CD14-positive monocyte (primary cell): ENCODE measurements around the gene PLD3. TPM values are rescaled to one million over a fixed set of nuclear protein-coding genes. Genes with fewer than 3 reads are reported as not detected.

Experiments
- DNase-seq, 3 donors: peaks; one replicate each; pipeline ENCODE4 v3.0.0-alpha.2; 2011 to 2022
- H2AFZ ChIP-seq: 2 replicates; pipeline ENCODE4 v1.6.0; 2012; ENCODE audit warnings: mild to moderate bottlenecking, low read depth, low read length, inconsistent platforms; ENCODE audit not compliant: insufficient read depth, poor library complexity, severe bottlenecking
- H3K27ac ChIP-seq, 2 donors: 1 replicate in 1 of 2; 2 replicates in 1 of 2; pipeline ENCODE4 v1.5.1; 2012 to 2013; ENCODE audit warnings: low read length in 2 of 2, control low read depth in 1 of 2, inconsistent platforms in 1 of 2, low read depth in 1 of 2, mild to moderate bottlenecking in 1 of 2
- H3K27me3 ChIP-seq, 2 donors: one replicate each; pipeline versions ENCODE4 v1.6.0 to v1.6.1; 2011 to 2013; ENCODE audit warnings: low read length in 2 of 2; ENCODE audit not compliant: control insufficient read depth in 2 of 2, insufficient read depth in 2 of 2
- H3K36me3 ChIP-seq, 2 donors: replicated peaks in 1 of 2; 1 replicate in 1 of 2; 2 replicates in 1 of 2; pipeline versions ENCODE4 v1.5.1 to v1.6.1; 2012 to 2013; ENCODE audit warnings: low read length in 2 of 2, control low read depth in 1 of 2, inconsistent platforms in 1 of 2, mild to moderate bottlenecking in 1 of 2; ENCODE audit not compliant: insufficient read depth in 2 of 2, control insufficient read depth in 1 of 2
- H3K4me1 ChIP-seq, 2 donors: 1 replicate in 1 of 2; 2 replicates in 1 of 2; pipeline versions ENCODE4 v1.5.1 to v1.6.1; 2012 to 2013; ENCODE audit warnings: low read length in 2 of 2, control low read depth in 1 of 2, inconsistent platforms in 1 of 2, mild to moderate bottlenecking in 1 of 2, moderate library complexity in 1 of 2; ENCODE audit not compliant: insufficient read depth in 2 of 2, control insufficient read depth in 1 of 2
- H3K4me2 ChIP-seq: replicated peaks from 2 replicates; pipeline ENCODE3; 2012; ENCODE audit warnings: low read length, moderate library complexity, mild to moderate bottlenecking; ENCODE audit not compliant: poor library complexity, severe bottlenecking; ENCODE audit errors: extremely low read depth
- H3K4me3 ChIP-seq, 3 experiments: fragments of 200-600 bp in 1 of 3; sonication (generic) in 1 of 3; replicated peaks in 1 of 3; 1 replicate in 2 of 3; 2 replicates in 1 of 3; pipeline ENCODE4 v1.5.1; 2011 to 2013; ENCODE audit warnings: low read length in 3 of 3, mild to moderate bottlenecking in 3 of 3, control low read depth in 2 of 3, low read depth in 2 of 3, inconsistent platforms in 1 of 3, moderate library complexity in 1 of 3
- H3K79me2 ChIP-seq: 2 replicates; pipeline ENCODE4 v1.6.0; 2012; ENCODE audit warnings: mild to moderate bottlenecking, control low read depth, inconsistent platforms, low read length, moderate library complexity; ENCODE audit not compliant: insufficient read depth
- H3K9ac ChIP-seq: 2 replicates; pipeline ENCODE4 v1.6.0; 2017; ENCODE audit warnings: low read length, mild to moderate bottlenecking; ENCODE audit not compliant: insufficient read depth, poor library complexity, severe bottlenecking
- H3K9me3 ChIP-seq, 2 donors: replicated peaks in 1 of 2; 1 replicate in 1 of 2; 2 replicates in 1 of 2; pipeline versions ENCODE4 v1.5.1 to v1.6.1; 2012 to 2013; ENCODE audit warnings: low read length in 2 of 2, control low read depth in 1 of 2; ENCODE audit not compliant: control insufficient read depth in 1 of 2, insufficient read depth in 1 of 2
- H4K20me1 ChIP-seq: 2 replicates; pipeline ENCODE4 v1.6.0; 2012; ENCODE audit warnings: mild to moderate bottlenecking, low read length, control low read depth, moderate library complexity; ENCODE audit not compliant: insufficient read depth
- H3K27ac Mint-ChIP-seq, 7 donors: one replicate each; pipeline ENCODE4 v1.8.0; 2020; ENCODE audit warnings: mild to moderate bottlenecking in 7 of 7, mixed read lengths in 7 of 7, moderate library complexity in 6 of 7, inconsistent platforms in 2 of 7
- H3K27me3 Mint-ChIP-seq, 3 donors: one replicate each; pipeline ENCODE4 v1.8.0; 2021 to 2022; ENCODE audit warnings: low read depth in 3 of 3, mild to moderate bottlenecking in 3 of 3, mixed read lengths in 3 of 3, moderate library complexity in 3 of 3, inconsistent platforms in 1 of 3
- H3K36me3 Mint-ChIP-seq, 2 donors: one replicate each; pipeline ENCODE4 v1.8.0; 2020; ENCODE audit warnings: mixed read lengths in 2 of 2, inconsistent platforms in 1 of 2, mild to moderate bottlenecking in 1 of 2
- H3K4me1 Mint-ChIP-seq: one replicate; pipeline ENCODE4 v1.8.0; 2020; ENCODE audit warnings: mild to moderate bottlenecking, mixed read lengths
- H3K4me3 Mint-ChIP-seq, 2 donors: one replicate each; pipeline ENCODE4 v1.8.0; 2020; ENCODE audit warnings: mild to moderate bottlenecking in 2 of 2, mixed read lengths in 2 of 2, moderate library complexity in 1 of 2
- H3K9me3 Mint-ChIP-seq, 7 donors: one replicate each; pipeline ENCODE4 v1.8.0; 2020 to 2022; ENCODE audit warnings: mixed read lengths in 7 of 7, mild to moderate bottlenecking in 6 of 7, moderate library complexity in 6 of 7, inconsistent platforms in 2 of 7
- WGBS: methylation state at CpG from one replicate; pipeline ENCODE4 v1.1.5; 2013; ENCODE audit warnings: missing lambda C conversion rate; ENCODE audit not compliant: insufficient coverage; 5-methylcytosine and 5-hydroxymethylcytosine counted together
- intact Hi-C, 2 donors: fragments of 100-400 bp; cut with micrococcal nuclease; formaldehyde crosslinking; loops; one replicate each; pipeline versions ENCODE4 v1.15.0 to v1.15.1; 2023
- polyA plus RNA-seq, 3 donors: library from polyadenylated mRNA; depleted of rRNA in 1 of 3; unstranded in 2 of 3; stranded (reverse) in 1 of 3; fragments of 300-500 nt in 2 of 3; fragments of >200 nt in 1 of 3; fragmentation: Illumina TruSeq in 2 of 3; gene quantifications; 1 replicate in 2 of 3; 2 replicates in 1 of 3; pipeline ENCODE4 v1.2.3, GENCODE V29; 2012 to 2021
- TF ChIP-seq, protein P1 (sequence below): fragments of 200-600 bp; IDR thresholded peaks from one replicate; pipeline ENCODE4 v1.8.0; 2022; ENCODE audit warnings: antibody characterized with exemption, mild to moderate bottlenecking

The PLD3 gene
- polyA plus RNA-seq, 3 donors: 168 to 334 (median 170) TPM

DNA sequence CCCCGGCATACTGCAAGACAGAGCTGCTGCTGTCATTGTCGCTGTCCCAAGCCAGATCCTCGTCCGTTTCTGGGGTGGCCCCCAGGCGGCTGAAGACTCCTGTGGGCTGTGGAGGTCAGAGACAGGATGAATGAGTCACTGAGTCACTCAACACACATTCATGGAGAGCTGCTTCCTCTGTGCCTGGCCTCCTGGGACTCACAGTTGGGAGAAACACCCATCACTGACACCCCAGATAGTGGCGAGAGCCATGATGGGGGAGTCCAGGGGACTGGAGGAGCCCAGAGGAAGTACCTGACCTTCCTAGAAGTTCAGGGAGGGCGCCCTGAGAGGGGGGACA lies 26.3 kb upstream of the PLD3 start:
- intact Hi-C loops: no loop called here
- Histone ChIP-seq H3K27ac (no peak overlapping the region), H3K9me3 (no peaks in the 10 kb centered on the region), H3K4me2 (no peak overlapping the region), H3K79me2 (no peaks in the 10 kb centered on the region), H4K20me1 (no peaks in the 10 kb centered on the region), H3K4me3 (no peak overlapping the region), H2AFZ (no peak overlapping the region), H3K4me1 (no peaks in the 10 kb centered on the region), H3K27me3 (no peaks in the 10 kb centered on the region), H3K36me3 (peaks cover 66 to 89% of the 10 kb centered on the region in 2 donors), H3K9ac (no peak overlapping the region)
- H3K36me3 Mint-ChIP-seq: peaks cover 79 to 90% of the 10 kb centered on the region in 2 donors
- no peak overlapping the region for H3K4me3 Mint-ChIP-seq
- WGBS: 98% methylated on average over 3 of the region's 7 CpGs
- no peak for DNase-seq
- TF ChIP-seq, protein P1, sequence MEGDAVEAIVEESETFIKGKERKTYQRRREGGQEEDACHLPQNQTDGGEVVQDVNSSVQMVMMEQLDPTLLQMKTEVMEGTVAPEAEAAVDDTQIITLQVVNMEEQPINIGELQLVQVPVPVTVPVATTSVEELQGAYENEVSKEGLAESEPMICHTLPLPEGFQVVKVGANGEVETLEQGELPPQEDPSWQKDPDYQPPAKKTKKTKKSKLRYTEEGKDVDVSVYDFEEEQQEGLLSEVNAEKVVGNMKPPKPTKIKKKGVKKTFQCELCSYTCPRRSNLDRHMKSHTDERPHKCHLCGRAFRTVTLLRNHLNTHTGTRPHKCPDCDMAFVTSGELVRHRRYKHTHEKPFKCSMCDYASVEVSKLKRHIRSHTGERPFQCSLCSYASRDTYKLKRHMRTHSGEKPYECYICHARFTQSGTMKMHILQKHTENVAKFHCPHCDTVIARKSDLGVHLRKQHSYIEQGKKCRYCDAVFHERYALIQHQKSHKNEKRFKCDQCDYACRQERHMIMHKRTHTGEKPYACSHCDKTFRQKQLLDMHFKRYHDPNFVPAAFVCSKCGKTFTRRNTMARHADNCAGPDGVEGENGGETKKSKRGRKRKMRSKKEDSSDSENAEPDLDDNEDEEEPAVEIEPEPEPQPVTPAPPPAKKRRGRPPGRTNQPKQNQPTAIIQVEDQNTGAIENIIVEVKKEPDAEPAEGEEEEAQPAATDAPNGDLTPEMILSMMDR: no peak
- no peaks in the 10 kb centered on the region for H3K9me3 Mint-ChIP-seq
- H3K4me1 Mint-ChIP-seq: no peaks in the 10 kb centered on the region
- no peak overlapping the region for H3K27ac Mint-ChIP-seq
- peaks cover 0 to 7% (median 0%) of the 10 kb centered on the region in 3 donors for H3K27me3 Mint-ChIP-seq

DNA sequence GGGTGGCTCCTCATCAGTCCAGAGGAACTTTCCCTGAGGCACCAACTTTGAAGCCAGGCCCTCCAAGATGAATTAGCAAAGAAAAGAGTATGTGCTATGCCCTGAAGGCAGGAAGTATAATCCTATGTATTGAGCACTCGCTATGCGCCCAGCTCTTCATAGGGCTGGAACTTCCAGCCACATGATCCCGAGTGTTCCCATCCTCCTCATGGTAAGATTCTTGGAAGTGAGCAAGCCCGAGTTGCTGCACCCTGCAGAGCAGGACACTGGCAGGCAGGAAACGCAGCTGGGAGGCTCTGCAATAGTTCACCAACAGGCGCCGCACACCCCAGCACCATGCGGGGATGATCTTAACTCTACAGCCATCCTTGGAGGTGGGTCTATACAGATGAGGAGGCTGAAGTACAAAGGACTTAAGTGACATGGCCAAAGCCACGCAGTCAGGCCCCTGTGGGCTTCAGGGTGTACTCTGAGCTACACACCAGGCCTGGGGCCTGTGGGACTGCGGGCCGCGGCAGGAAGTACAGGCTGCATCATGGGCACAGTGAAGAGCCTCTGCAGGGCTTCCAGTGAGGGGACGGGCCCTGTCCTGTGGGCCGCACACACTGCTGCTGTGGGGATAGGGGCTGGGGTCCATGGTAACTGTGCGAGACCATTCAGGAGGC lies 25.4 kb upstream of the PLD3 start:
- Mint-ChIP-seq H3K36me3 (peaks cover 80 to 92% of the 10 kb centered on the region in 2 donors), H3K4me3 (no peak overlapping the region), H3K27ac (peak overlapping the region in 4 of 7 donors; percentile 21 to 58 (median 36)), H3K9me3 (no peaks in the 10 kb centered on the region), H3K4me1 (no peaks in the 10 kb centered on the region), H3K27me3 (peaks cover 0 to 7% (median 0%) of the 10 kb centered on the region in 3 donors)
- 96% methylated on average over 10 of the region's 15 CpGs for WGBS
- intact Hi-C loops: no loop called here
- Histone ChIP-seq H3K27ac (no peak overlapping the region), H4K20me1 (no peaks in the 10 kb centered on the region), H3K4me1 (no peaks in the 10 kb centered on the region), H3K79me2 (no peaks in the 10 kb centered on the region), H2AFZ (no peak overlapping the region), H3K9me3 (no peaks in the 10 kb centered on the region), H3K4me3 (no peak overlapping the region), H3K4me2 (no peak overlapping the region), H3K9ac (no peak overlapping the region), H3K27me3 (no peaks in the 10 kb centered on the region), H3K36me3 (peaks cover 75 to 94% of the 10 kb centered on the region in 2 donors)
- no peak for DNase-seq
- TF ChIP-seq, protein P1: no peak
